Cortex of kidney (tissue), 1 donor: ENCODE measurements around the gene PSTPIP1.
"Not testable (repeated sequence)": the region's sequence is repeated elsewhere in the genome, so short reads cannot be mapped to it uniquely, and the experiment has no call there.

Experiments
- DNase-seq: peaks from one replicate; lab custom pipeline; 2025; lab: John Stamatoyannopoulos, UW

Gene PSTPIP1

DNA sequence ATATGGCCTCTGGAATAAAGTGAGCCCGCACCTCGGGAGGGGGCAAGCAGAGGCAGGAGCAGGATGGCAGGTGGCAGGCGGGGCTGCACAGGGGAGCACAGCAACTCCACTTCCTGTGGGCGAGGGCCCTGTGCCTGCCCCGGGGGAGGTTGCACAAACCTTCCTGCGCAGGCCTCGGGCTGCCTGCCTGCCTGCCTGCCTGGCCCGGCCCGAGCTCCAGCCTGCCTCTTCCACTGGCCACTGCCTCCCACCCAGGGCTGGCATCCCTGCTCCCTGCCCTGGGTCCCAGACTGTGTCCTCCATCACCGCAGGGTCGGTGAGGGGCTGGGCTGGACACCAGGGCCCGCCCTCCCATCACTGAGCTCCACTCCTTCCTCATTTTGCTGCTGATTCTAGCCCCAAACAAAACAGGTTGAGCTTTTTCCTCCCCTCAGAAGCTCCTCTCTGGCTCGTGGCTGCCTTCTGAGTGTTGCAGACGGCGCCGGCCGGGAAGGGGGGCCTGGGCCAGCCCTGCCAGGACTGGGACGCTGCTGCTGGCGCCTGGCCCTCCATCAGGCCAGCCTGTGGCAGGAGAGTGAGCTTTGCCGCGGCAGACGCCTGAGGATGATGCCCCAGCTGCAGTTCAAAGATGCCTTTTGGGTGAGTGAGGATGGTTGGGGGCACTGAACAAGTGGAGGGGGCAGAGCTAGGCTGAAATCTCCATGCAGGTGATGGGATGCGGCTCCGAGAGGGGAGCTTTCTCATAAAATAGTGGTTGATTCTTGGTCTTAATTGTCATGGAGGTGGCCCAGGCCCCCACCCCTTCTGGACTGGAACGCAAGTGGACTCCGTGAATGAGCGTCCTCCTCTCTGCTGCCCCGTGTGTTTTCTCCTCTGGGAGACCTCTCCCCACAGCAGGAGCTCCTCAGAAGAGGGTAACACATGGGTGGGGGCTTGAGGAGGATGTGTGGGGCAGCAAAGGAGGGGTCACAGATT, at the start of gene PSTPIP1:
TSS of gene PSTPIP1 (plus strand) at position 156 of the 975 bp plus-strand sequence. CDS start at position 604, 448 bp downstream.
- DNase-seq = no peak

DNA sequence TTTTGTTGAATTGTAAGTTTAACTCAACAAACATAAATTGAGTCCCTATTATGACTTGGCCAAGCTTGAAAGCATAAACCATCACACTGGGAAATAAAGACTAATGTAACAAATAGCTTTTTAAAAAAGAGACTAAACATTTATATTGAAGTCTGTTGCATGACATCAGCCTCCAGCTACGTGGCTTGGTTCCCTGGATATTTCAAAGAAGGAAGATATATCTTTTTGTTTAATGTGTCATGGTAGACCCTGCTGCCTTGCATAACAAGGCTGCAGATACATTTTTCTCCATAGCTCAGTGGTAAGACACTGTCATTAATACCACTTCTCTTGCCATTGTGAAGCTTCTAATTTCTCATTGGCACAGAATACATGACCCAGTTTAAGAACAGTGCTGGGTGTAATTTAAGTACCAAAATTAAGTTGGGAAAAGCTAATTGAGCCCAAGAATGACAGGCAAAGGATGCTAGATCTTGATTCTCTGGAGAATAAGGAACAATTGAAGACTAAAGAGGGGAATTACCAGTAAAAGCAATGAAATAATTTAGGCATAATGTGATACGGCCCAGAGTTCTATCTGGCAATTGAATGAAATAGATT, 49.3 kb upstream of the PSTPIP1 start:
- DNase-seq = no peak

DNA sequence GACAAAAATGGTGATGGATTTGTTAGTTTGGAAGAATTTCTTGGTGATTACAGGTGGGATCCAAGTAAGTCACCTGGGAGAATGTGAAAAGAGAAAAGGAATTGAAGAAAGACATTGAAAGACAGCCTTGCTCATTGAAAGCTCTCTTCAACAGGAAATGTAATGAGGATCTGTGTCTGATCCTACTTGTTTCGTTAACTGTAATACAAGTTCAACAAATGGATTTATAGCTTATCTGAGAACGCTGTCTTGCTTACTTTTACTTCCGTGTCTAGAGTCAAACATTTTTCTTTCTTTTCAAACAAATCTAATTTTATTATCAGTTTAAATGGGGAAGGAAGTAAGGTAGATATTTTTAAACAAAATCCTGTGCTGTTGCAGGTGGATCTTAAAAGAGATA, 47.5 kb upstream of the PSTPIP1 start:
- no peak for DNase-seq

DNA sequence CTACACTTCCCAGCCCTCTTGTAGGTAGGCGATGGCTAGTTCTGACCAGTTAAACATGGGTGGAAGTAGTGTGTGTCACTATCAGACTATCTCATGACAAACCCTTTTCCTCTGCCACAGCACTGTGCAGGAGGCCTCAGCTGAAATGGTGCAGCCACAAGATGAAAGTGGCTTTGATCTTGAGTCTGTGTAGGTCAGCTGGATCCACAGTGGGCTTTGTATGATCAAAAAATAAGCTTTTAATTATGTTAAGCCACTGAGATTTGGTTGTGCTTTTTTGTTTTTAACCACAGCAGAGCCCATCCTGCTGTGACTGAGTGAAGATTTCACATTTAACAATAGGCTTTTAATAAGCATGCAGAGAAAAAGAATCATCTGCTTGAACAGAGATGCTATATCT, 43.7 kb upstream of the PSTPIP1 start:
- no peak for DNase-seq

DNA sequence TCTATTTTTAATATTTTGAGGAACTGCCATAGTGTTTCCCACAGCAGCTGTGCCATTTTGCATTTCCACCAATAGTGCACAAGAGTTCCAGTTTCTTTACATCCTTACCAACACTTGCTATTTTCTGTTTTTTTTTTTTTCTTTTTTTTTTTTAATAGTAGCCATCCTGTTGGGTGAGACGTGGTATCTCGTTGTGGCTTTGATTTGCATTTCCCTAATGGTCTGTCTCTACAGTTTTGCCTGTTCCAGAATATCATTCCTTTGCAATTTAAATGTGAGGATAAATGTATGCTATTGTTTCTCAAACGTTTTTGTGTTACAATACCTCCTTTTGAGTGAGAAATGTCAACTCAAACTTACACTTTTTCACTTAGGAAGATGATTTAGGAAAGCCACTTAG, 41.0 kb upstream of the PSTPIP1 start:
- no peak for DNase-seq

DNA sequence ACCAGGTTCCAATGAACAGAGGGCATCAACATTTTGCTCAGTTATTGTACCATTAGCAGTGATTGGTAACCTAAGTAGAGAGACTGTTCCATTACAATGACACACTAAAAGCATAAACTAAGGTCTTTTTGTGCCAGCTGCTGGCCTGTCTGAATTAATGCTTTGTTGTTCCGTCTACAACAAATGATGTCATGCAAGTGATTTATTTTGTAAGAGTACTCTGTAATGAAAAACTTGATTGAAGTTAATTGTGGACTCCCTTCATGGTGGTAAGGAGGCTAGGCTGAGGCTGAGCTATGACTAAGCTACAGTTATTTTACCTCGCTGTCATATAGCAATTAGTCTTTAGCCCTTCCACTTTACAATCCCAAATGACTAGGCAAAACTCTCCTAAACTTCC, 40.2 kb upstream of the PSTPIP1 start:
- DNase-seq = no peak

DNA sequence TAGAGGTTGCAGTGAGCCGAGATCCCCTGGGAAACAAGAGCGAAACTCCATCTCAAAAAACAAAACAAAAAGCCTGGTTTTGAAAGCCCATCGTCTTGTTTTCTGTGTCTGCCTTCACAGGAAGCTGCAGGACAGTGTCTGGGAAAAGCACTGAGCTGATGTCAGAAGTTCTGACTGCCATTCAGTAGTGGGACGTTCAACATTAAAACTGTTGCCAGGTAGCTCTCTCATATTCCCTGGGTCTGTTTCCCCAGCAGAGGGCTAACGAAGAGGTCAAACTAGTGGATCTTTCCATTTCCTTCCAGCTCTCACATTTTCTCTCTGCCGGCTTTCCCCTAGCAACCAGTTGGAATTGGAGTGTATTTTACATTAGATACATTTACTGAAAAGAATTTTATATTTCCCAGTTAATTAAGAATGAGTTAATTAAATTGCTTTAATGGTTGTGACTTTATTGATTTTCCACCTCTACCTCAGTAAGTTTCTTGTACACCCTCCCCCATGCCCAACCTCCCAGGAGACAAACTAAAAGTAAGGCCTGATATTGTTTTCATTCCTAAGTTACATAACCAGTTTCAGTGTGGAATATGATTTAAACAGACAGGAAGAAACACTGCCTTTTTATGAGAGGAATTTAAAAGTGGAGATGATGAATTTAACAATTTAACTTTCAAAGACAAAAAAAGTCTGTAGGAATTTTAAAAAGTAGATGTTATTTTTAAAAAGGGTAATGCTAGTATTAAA, 33.5 kb upstream of the PSTPIP1 start:
- no peak for DNase-seq

DNA sequence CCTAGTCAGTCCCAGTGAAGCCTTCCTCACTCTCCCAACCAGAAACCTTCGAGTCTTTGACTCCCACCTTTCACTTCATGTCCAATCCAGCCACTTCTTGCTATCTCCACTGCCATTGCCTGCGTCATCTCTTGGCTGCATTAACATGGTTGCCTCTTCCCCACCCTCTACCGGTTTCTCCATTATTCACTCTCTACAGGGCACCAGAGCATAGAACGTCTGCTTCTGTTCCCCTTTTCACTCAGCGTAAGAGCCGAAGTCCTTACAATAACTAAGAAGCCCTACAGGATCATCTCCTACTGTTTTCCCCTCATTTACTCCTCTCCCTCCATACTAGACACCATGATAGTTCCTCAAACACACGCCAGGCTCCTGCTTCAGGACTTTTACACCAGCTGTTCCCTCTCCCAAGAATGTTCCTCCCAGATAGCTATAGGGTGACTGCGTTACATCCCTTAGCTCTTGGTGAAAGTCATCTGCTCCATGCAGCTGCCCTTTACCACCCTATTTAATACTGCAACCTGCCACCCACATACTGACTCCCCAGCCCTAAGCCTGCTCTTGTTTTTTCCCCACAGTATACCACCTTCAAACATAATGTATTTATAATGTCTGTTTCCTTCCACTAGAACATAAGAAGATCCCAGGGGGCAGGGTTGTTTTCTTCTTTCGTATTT, 32.5 kb upstream of the PSTPIP1 start:
- DNase-seq = no peak

DNA sequence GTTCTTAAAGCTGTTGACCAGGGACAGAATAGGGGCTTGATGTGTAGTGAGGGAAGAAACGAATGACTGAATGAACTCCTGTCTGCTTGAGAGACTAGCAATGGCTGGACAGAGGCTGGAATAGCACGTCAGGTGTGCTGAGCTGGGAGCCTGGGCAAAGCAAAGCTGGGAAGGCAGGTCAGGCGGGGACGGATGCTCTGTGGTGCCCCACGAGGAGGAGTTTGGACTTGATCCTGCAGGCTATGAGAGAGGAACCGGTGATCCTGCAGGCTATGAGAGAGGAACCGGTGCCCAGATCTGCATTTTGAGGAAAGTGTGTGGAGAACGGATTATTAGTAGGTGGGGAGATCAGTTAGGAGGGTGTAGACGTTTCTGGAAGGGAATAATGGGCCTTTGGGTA, 31.3 kb upstream of the PSTPIP1 start:
- DNase-seq = no peak

DNA sequence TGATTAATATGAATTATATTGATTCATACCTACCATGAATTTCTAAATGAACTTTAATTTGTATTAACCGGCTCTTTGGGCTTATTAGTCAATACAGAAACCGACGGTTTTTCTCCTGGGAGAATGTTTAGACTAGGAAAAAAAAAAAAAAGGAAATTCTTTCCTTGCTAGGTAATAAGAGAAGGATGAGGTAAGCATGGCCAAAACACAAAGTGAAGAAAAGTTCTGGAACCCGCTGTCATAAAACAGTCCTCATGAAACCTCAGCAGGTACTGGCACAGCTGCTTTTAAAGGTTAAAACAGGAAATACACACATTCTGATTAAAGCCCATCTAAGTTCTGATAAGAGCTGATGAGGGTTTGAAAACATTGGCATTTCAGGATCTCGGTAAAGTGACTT, 30.8 kb upstream of the PSTPIP1 start:
- no peak for DNase-seq

DNA sequence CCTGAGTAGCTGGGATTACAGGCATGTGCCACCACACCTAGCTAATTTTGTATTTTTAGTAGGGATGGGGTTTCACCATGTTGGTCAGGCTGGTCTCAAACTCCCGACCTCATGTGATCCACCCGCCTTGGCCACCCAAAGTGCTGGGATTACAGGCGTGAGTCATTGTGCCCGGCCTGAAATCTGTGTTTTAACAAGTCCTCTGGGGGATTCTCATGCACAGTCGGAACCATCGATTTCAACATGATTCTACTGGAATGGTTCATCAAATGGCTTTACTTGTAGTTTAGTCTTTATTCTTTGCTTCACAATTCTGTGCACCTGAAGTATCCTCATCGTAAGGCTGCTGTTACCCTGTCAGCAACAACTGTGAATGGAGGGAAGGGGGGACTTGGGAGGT, 28.9 kb upstream of the PSTPIP1 start:
- DNase-seq = not testable (repeated sequence)

DNA sequence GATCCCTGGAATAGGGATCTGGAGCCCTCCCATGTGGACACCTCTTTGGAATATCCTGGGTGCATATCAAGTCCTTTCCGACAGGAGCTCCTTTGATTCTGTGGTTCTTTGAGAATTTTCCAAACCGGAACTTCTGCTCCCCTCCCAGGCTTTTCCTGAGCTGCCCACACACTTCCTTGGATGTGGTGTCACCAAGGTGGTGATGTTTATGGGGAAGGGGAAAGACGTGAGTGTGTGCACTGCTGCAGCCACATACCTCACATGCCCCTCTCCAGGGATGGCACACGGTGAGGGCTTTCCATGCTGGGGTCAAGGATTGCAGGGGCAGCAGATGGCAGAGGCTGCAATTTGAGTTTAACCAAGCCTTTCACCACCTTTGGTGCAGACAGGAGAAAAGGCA, 27.9 kb upstream of the PSTPIP1 start:
- no peak for DNase-seq

DNA sequence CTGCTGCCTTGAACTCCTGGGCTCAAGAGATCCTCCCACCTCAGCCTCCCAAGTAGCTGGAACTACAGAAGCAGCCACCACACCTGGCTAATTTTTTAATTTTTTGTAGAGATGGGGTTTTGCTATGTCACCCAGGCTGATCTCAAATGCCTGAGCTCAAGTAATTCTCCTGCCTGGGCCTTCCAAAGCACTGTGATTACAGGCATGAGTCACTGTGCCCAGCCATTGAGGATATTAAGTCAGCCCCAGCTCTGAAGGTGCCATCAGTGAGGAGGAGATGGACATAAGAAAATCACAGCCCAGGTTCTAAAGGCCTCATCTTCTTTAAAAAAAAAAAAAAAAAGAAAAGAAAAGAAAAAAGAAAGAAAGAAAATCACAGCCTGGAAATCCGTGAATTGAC, 26.6 kb upstream of the PSTPIP1 start:
- DNase-seq = no peak

DNA sequence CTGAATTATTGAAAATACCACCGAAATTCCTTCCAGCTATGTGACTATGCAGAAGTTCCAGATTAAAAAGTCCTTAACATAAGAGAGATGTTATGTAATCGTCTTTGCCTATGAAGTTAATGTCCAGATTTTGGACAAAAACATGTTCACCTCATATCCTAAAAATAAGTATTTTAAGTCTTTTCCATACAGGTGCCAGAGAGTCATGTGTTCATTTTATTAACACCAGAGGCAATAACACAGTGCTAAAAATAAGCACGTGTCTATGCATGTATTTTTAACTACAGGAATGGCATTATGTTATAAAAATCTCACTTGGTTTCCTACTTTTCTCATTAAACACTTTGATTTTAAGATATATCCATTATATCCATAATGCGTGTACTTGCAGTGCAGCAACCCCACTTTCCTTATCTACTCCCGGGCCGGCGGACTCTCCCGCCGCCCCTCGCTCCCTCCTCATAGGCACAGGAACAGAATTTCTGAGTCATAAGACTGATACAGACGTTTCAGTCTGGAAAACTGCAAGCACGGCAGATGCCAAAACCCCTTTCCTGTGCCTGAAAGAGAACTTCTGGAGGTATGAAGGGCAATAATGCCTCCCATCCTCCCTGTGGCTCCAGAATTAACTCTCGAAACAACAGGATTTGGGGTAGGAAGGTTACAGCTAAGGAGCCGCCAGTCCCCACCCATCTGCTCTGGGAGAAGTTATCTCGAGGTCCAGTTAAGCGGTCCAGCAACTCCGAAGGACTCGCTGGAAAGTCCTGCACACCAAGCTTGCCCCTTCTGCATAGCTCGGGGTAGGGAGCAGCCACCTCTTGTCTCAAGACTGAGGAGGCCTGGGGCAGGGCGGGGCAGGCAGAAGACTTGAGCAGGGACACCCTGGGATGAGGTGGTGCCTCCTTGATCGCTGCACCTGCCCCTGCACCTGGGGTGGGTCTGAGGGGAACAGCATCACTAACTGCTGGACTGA, 22.3 kb upstream of the PSTPIP1 start:
- no peak for DNase-seq

DNA sequence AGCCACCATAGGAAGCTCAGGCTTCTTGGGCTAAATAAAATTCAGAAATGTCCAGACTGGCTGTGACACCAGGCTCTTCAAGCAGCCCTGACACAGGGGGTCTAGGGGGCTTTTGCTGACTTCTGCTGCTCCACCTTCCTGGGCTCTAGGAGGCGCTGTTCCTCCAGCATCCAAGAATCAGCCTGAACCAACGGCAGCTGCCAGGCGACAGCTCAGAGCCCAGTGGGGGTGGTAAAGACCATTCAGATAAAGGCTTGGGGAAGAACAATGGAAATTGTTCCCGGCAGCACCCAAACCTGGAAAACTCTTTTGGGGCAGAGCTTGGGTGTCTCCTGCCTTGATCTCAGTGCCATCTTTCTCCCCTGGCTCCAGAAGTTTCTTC, 21.6 kb upstream of the PSTPIP1 start:
- no peak for DNase-seq

DNA sequence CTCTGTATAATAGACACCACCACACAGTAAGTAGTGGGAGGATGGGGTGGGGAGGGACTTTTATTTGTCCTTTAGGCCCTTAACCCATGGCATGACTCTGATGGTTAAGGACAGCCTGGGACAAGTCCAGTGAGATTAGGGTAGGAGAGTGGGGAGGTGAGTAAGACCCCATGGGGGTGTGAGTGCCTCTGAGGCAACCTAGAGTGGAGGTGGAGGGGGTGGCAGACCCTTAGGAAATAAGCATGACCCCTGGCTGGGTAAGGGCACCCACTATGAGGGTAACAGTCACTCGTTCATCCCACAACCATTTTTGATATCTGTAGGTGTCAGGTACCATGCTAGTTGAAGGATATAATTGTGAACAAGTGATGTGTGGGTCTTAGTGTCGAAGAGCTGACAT, 21.0 kb upstream of the PSTPIP1 start:
- no peak for DNase-seq

DNA sequence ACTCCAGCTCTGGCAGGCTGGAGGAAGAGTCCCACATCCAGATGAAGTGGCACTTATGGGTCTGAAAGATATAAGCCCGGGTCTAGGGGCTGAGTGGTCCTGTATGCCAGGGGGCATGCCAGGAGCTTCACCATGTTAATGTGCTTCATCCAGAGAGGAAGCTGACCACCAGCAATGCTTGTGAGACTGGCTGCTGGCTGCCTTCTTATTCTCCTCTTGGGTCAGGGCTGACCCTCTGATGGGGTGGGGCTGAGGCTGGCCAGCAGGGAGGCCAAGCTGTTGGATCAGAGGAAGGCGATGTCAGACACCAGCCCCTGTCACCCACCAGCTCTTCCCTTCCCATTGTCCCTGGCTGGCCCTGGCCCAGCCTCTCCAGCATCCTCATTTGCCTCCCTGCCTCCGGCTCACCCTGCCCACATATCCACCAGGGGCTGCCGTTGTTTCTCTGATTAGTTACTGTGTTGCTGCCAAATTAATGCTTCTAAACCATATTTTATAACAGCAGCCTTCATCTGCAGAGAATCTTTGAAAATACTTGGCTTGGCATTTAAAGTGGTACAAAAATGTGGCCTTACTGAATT, 20.4 kb upstream of the PSTPIP1 start:
- DNase-seq = no peak

DNA sequence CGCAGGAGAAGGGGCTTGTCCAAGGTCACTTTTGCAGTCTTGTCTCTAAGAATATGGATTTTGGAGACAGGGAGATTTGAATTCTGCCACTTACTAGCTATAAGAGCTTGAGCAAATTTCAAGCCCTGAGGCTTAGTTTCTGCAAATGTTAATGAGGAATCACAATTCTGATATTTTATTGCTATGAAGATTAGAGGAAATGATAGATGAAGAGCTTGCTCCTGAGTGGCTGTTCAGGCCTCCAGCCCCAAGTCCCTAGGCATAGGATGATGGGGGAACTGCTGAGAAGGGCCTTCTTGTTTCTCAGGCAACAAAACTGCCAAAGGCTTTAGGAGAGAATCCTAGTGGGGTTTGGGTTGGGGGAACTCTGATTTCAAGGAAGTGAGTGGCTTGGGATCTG, 18.8 kb upstream of the PSTPIP1 start:
- no peak for DNase-seq

DNA sequence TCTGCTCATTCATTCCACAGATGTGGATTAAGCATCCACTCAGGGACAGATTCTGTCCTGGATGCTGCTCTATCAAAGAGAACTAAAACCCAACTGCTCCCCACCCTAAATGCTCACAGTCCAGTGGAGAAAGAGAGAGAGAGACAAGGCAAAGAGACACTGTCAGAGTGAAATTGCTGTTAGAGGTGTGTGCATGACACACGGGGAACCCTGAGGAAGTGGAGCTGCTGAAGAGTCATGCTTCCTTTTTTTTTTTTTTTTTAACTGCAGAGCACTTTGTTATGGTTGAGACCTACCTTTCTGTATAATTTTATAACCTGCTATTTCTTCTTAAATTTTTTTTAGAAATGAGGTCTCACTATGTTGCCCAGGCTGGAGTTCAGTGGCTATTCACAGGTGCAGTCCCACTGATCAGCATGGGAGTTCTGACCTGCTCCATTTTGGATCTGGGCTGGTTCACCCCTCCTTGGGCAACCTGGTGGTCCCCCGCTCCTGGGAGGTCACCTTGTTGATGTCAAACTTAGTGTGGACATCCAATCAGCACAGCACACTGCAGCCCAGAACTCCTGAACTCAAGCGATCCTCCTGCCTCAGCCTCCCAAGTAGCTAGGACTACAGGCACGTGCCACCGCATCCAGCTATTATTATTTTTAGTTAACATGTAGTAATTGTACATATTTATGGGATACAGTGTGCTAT, 18.2 kb upstream of the PSTPIP1 start:
- DNase-seq = no peak
